ENCODE results near the gene GPR179.

GRCh38 chr17:38325221-38325851 lies 18.4 kb downstream of the GPR179 start:
- TF ChIP-seq CTCF (IDR thresholded peaks at IDR 0.05; ENCODE audit: insufficient read depth, low read length, poor library complexity, severe bottlenecking) (no peak), EZH2phosphoT487 (conservative IDR thresholded peaks at IDR 0.05; ENCODE audit: low read length) (no peak)

Measured in SU-DHL-6 (cell line).